Measurements from ENCODE around the gene EIF3M. TPM values are rescaled to one million over a fixed set of nuclear protein-coding genes. Genes with fewer than 3 reads are reported as not detected.

The EIF3M gene
- 100 to 1,000 TPM in 2 of 6 experiments, 10 to 100 TPM in 4; 61.4 to 254 (median 90.2) TPM for total RNA-seq
- long read RNA-seq, full-length matches to known transcripts, result 18 of 20 reads
- long read RNA-seq, partial matches to known transcripts, result 1 of 20 reads
- long read RNA-seq, other reads (novel, unspliced or antisense), result 1 of 20 reads

GRCh38 chr11:32583459-32584271 is at the start of gene EIF3M:
EIF3M (plus strand) TSS chr11:32583831; CDS start chr11:32583888, 57 bp downstream.
- 3% methylated on average over 14 of the region's 70 CpGs for WGBS (ENCODE audit: insufficient coverage, low coverage, low lambda C conversion rate, missing lambda C conversion rate)

GRCh38 chr11:32538804-32539203 is 44.8 kb upstream of the EIF3M start:
- no peaks in the 10 kb centered on the region for H3K9me3 ChIP-seq
- no peaks in the 10 kb centered on the region for H3K27me3 ChIP-seq
- no peaks in the 10 kb centered on the region for H3K36me3 ChIP-seq
- H3K4me3 ChIP-seq, result no peak overlapping the region
- H3K27ac ChIP-seq, result no peak overlapping the region
- intact Hi-C loops (cut with DNase I), result no loop called here
- WGBS (ENCODE audit: insufficient coverage, low coverage, low lambda C conversion rate, missing lambda C conversion rate), result 50% methylated on average over 3 of the region's 7 CpGs
- no peak for ATAC-seq
- H3K4me1 ChIP-seq, result no peaks in the 10 kb centered on the region
- TF ChIP-seq CTCF (IDR thresholded peaks at IDR 0.05) (no peak), POLR2A (IDR thresholded peaks at IDR 0.05) (no peak)
- DNase-seq, result no peak

More at GRCh38 chr11:32583459-32584271, at the start of gene EIF3M:
- TF ChIP-seq CTCF (IDR thresholded peaks at IDR 0.05) (no peak), POLR2A (IDR thresholded peaks at IDR 0.05) (peak; percentile 80)
- intact Hi-C loops (cut with DNase I), result no loop called here
- Histone ChIP-seq H3K4me1 (peaks cover 0 to 12% (median 0%) of the 10 kb centered on the region in 4 donors), H3K4me3 (peak within 1 kb of the TSS; percentile 73 to 98 (median 89)), H3K36me3 (peaks cover 0 to 2% (median 0%) of the 10 kb centered on the region in 4 donors), H3K27me3 (no peaks in the 10 kb centered on the region), H3K9me3 (no peaks in the 10 kb centered on the region), H3K27ac (peak within 1 kb of the TSS; percentile 25 to 58 (median 44))
- DNase-seq (peak; percentile 97 to 98 (median 97)), ATAC-seq (peak; percentile 100)

GRCh38 chr11:32549611-32550187 is 33.9 kb upstream of the EIF3M start:
- Histone ChIP-seq H3K4me1 (no peaks in the 10 kb centered on the region), H3K9me3 (no peaks in the 10 kb centered on the region), H3K27me3 (no peaks in the 10 kb centered on the region), H3K36me3 (no peaks in the 10 kb centered on the region), H3K4me3 (no peak overlapping the region), H3K27ac (no peak overlapping the region)
- ATAC-seq, result no peak
- intact Hi-C loops (cut with DNase I), result no loop called here
- no peak for DNase-seq
- TF ChIP-seq POLR2A (IDR thresholded peaks at IDR 0.05) (no peak), CTCF (IDR thresholded peaks at IDR 0.05) (no peak)
- 46% methylated on average over 1 of the region's 1 CpG for WGBS (ENCODE audit: insufficient coverage, low coverage, low lambda C conversion rate, missing lambda C conversion rate)

- Histone ChIP-seq H3K27me3 (no peaks in the 10 kb centered on the region), H3K4me3 (no peak overlapping the region), H3K27ac (no peak overlapping the region), H3K36me3 (no peaks in the 10 kb centered on the region), H3K9me3 (no peaks in the 10 kb centered on the region), H3K4me1 (no peaks in the 10 kb centered on the region)
- TF ChIP-seq POLR2A (IDR thresholded peaks at IDR 0.05), result no peak
- WGBS (ENCODE audit: insufficient coverage, low coverage, low lambda C conversion rate, missing lambda C conversion rate), result 81% methylated on average over 2 of the region's 4 CpGs
- no peak for DNase-seq
- no peak for ATAC-seq
- intact Hi-C loops (cut with DNase I), result no loop called here
These were observed 33.4 kb upstream of the EIF3M start for GRCh38 chr11:32550207-32550606.

GRCh38 chr11:32555091-32555490 is 28.5 kb upstream of the EIF3M start:
- H3K4me3 ChIP-seq, result no peak overlapping the region
- H3K27ac ChIP-seq, result no peak overlapping the region
- no peaks in the 10 kb centered on the region for H3K9me3 ChIP-seq
- ATAC-seq (no peak), DNase-seq (no peak)
- intact Hi-C loops (cut with DNase I), result no loop called here
- no peak for TF ChIP-seq POLR2A (IDR thresholded peaks at IDR 0.05)
- TF ChIP-seq CTCF (IDR thresholded peaks at IDR 0.05), result no peak
- WGBS (ENCODE audit: insufficient coverage, low coverage, low lambda C conversion rate, missing lambda C conversion rate), result 29% methylated on average over 4 of the region's 4 CpGs
- H3K27me3 ChIP-seq, result no peaks in the 10 kb centered on the region
- no peaks in the 10 kb centered on the region for H3K36me3 ChIP-seq
- no peaks in the 10 kb centered on the region for H3K4me1 ChIP-seq

Measured in right lobe of liver (tissue), 6 donors.